Astrocyte of the hippocampus (primary cell): ENCODE measurements around the gene FAM234A.
"Not testable (repeated sequence)": the region's sequence is repeated elsewhere in the genome, so short reads cannot be mapped to it uniquely, and the experiment has no call there.

Source experiments
- DNase-seq: peaks from one replicate; pipeline ENCODE4 v3.0.0; 2011; ENCODE audit warnings: low read depth, low spot score

FAM234A gene

DNA sequence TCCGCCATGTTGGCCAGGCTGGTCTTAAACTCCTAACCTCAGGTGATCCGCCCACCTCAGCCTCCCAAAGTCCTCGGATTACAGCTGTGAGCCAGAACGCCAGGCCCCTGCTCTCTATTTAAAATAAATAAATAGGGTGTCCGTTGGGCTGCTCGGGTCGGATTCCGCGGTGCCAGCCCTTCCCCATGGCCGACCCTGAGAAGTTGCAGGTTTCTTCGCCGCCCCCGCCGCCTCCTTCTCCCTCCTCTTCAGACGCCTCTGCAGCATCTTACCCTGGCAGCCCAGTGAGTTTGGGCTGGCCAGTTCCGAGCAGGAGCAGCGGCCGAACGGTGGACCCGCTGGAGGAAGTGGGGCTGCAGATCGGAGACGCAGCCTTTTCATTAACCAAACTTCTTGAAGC is 3.7 kb upstream of the FAM234A start:
- no peak for DNase-seq

DNA sequence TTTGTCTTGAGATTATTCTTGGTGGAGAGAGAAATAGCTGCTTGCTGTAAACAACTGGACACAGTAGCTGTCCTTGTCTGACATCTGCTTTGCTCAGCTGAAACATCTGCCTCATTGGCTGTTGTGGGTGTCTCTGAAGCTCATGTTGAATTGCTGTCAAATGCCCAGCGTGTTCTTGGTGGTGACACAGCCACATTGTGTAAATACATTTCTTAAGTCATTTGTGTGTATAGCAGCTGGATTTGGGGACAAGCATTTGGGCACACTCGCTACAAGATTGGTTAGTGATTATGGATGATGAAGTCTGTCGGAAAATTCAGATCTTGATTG is 5.3 kb downstream of the FAM234A start:
- DNase-seq, result no peak

DNA sequence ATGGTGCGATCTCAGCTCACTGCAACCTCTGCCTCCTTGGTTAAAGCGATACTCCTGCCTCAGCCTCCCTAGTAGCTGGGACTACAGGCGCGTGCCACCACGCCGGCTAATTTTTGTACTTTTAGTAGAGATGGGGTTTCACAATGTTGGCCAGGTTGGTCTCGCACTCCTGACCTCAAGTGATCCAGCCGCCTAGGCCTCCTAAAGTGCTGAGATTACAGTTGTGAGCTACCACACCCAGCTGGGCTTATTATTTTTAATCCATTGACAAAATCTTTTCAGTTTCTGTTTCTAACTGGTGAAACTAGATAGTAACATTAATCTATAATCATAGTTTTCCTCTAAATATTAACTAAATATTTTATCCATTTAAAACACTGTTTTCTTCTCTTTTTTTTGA is 5.9 kb downstream of the FAM234A start:
- DNase-seq, result no peak

GRCh38 chr16:242281-242680 is 7.7 kb downstream of the FAM234A start:
- DNase-seq, result no peak

DNA sequence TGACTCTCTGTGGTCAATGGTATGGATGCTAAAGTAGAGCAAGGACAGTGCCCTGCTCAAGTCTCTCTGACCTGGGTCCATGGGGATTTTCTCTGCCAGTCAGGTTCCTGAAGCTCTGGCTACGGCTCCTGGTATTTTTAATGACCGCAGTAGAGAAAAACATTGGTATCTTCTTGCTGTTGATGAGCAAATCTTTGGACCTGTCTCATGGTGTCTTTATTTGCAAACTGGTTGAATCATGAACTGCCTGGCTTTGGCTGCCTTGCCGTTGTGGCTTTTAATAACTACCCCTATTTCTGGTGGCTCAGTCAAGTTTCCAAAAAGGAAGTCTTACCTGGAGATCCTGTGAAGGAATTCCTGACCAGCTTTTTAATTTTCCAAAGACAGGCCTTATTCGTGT is 8.7 kb downstream of the FAM234A start:
- DNase-seq, result no peak

GRCh38 chr16:245105-245504 is 10.5 kb downstream of the FAM234A start:
- DNase-seq, result no peak

DNA sequence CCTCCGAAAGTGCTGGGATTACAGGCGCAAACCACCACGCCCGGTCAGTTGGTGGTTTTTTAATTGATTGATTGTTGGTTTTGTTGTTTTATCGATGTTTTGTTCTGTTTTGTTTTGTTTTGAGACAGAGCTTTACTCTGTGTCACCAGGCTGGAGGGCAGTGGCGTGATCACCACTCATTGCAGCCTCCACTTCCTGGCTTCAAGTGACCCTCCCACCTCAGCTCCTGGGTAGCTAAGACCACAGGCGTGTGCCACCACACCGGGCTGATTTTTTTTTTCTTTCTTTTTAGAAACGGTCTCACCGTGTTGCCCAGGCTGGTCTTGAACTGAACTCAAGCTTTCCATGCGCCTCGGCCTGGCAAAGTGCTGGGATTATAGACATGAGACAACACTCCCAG is 12.4 kb downstream of the FAM234A start:
- no peak for DNase-seq

- no peak for DNase-seq
Observed at GRCh38 chr16:249431-249830, 14.8 kb downstream of the FAM234A start.

DNA sequence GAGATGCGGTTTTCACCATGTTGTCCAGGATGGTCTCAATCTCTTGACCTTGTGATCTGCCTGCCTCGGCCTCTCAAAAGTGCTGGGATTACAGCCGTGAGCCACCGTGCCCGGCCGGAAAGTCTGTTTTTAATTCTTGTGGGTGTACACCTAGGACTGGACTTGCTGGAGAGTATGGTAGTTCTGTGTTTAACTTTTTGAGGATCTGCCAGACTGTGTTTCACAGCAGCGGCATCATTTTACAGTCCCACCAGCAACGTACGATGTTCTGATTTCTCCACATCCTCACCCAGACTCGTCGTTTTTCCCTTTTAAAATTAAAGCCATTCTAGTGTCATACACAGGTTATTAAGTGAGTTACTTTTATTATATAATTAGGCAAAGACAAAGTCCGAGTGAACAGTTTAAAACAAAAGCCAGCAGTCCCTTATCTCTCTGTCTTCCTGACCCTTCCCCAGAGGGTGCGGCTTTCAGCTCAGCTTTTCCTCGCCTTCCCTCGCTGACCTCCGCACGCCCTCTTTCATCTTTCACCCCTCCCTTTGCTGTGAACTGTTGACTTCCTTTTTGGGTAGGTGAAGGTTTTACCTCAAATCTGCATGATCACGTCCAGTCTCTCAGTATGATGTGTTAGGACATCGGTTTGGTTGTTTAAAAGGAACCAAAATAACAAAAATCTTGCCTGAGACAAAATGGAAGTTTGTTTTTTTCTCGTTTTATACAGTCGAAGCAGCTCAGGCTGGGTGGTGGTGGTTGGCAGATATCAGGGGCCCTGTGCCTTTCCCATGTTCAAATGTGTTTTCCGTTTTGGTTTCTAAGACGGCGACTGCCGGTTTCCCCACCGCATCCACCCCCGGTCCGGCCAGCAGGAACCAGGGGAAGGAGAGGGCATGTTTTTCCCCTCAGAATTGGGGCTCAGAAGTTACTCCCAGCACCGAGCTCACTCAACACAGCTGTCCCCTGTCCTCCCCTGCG is 18.0 kb downstream of the FAM234A start:
- no peak for DNase-seq

DNA sequence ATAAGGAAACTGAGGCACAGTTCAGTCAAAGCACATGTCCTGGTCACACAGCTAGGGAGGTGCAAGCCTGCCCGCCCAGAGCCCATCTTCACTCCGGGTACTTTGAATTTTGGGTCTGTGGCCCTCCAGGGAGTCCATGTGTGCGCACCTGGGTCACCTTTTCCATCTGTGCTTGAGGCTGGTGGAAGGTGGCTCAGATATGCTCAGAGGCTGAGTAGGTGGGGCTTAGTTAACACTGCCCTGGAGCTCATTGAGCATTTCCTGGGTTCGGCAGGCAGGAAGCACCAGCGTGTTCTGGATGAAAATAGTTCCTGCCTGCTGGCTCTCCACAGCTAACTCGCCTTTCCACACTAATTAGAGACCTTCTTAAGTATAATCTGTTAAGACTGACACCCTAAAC is 19.2 kb downstream of the FAM234A start:
- no peak for DNase-seq

DNA sequence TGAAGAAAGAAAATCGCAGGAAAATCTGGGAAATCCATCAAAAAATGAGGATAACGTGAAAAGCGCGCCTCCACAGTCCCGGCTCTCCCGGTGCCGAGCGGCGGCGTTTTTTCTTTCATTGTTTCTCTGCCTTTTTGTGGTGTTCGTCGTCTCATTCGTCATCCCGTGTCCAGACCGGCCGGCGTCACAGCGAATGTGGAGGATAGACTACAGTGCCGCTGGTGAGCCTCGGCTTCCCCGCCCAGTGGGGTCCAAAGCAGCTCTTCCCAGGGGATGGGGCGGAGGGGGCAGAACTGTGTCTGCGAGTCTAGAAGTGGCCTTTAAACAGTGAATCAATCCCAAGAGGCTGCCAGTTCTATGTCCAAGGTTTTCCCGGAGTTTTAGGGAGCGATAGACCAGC is 19.8 kb downstream of the FAM234A start:
- no peak for DNase-seq

GRCh38 chr16:255183-255582 is 20.6 kb downstream of the FAM234A start:
- DNase-seq, result no peak

- not testable (repeated sequence) for DNase-seq
Observed at GRCh38 chr16:258091-258490, 23.5 kb downstream of the FAM234A start.

GRCh38 chr16:259226-259625 is 24.6 kb downstream of the FAM234A start:
- DNase-seq, result no peak

GRCh38 chr16:259814-260253 is 25.2 kb downstream of the FAM234A start:
- no peak for DNase-seq

DNA sequence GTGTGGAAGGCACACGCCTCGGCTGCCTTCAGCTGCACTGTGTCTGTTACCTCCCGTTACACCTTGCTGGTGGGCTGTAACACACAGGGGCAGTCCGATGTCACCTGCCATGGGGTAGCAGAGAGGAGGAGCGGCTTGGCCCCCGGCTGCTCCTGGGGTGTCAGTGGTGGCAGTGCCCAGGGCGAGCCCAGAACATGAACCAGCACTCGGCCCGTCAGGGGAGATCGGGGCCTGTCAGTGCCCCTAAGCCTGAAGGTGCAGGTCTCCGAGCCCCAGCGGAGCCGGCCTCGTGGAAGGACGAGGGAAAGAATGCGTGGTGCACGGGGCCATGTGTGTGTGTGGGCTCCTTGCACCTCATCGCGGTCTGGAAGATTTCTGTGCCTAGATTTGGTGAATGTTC is 25.7 kb downstream of the FAM234A start:
- no peak for DNase-seq

- no peak for DNase-seq
Observed at GRCh38 chr16:261031-261691, 26.5 kb downstream of the FAM234A start.

DNA sequence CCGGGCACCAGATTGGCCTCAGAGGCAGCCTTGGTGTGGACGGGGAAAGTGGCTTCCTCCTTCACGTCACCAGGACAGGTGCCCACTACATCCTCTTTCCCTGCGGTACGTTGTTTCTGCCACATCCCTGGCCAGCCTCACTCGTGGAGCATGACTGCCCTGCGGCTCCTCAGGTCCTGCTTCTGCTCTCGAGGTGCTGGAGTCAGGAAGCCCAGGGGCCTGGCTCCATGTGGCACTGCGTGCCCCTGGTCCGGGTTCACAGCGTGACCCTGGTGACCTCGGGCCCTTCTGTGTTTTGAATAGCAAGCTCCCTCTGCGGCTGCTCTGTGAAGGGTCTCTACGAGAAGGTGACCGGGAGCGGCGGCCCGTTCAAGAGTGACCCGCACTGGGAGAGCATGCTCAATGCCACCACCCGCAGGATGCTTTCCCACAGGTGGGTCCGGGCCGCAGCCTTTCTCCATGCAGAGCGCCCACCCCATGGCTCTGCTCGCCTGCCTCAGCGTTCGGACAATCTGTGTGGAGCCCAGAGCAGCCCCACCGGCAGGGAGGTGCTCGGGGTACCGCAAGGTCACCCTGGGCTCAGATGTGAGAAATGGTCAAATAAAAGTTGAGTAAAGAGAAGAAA is 27.6 kb downstream of the FAM234A start:
- DNase-seq, result no peak

GRCh38 chr16:263182-263774 is 28.7 kb downstream of the FAM234A start:
- no peak for DNase-seq

DNA sequence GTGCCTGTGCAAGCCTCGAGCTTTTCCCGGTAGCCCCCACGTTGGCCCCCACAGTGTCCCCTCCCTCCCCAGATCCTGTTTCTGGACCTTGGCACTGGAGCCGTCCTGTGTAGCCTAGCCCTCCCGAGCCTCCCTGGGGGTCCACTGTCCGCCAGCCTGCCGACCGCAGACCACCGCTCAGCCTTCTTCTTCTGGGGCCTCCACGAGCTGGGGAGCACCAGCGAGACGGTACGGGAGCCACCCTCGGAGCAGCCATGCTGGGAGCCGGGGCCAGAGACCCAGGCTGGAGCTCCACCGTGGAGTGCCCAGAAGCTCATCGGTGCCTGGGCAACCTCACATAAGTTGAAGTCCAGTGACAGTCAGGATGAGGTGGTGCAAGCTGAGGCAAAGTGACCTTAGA is 29.3 kb downstream of the FAM234A start:
- DNase-seq, result no peak

GRCh38 chr16:264440-264951 is 29.9 kb downstream of the FAM234A start:
- no peak for DNase-seq

DNA sequence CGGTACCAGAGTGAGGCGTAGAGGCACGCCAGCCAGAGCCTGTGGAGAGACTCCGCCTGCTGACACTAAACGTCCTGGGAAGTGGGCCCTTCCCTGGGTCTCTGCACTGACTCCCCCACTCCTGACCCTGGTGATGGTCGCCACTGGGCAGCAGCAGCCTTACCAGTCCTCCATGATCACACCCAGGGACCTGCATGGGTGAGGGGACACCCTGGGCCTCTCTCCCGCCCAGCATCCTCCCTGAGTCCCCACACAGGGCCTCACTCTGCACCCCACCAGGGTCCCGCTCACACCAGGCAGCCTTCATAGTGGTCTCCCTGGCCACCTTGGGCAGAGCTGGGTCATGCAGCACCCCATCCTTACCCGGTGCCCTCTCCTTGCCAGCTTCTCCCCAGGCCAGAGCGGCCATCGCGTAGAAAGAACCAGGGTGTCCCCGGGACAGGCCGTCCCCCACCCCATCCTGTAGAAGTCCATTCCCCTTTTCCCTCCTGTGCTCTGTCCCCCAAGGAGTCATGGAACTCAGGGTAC is 30.4 kb downstream of the FAM234A start:
- DNase-seq, result no peak
